ENCODE measurements around the gene SWT1.
"Not testable (repeated sequence)": the region's sequence is repeated elsewhere in the genome, so short reads cannot be mapped to it uniquely, and the experiment has no call there.

DNA sequence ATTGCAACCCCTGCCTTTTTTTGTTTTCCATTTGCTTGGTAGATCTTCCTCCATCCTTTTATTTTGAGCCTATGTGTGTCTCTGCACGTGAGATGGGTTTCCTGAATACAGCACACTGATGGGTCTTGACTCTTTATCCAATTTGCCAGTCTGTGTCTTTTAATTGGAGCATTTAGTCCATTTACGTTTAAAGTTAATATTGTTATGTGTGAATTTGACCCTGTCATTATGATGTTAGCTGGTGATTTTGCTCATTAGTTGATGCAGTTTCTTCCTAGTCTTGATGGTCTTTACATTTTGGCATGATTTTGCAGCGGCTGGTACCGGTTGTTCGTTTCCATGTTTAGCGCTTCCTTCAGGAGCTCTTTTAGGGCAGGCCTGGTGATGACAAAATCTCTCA lies 98.6 kb downstream of the SWT1 start:
- not testable (repeated sequence) for TF ChIP-seq POLR2A (IDR thresholded peaks at IDR 0.05)
- TF ChIP-seq, protein P1, sequence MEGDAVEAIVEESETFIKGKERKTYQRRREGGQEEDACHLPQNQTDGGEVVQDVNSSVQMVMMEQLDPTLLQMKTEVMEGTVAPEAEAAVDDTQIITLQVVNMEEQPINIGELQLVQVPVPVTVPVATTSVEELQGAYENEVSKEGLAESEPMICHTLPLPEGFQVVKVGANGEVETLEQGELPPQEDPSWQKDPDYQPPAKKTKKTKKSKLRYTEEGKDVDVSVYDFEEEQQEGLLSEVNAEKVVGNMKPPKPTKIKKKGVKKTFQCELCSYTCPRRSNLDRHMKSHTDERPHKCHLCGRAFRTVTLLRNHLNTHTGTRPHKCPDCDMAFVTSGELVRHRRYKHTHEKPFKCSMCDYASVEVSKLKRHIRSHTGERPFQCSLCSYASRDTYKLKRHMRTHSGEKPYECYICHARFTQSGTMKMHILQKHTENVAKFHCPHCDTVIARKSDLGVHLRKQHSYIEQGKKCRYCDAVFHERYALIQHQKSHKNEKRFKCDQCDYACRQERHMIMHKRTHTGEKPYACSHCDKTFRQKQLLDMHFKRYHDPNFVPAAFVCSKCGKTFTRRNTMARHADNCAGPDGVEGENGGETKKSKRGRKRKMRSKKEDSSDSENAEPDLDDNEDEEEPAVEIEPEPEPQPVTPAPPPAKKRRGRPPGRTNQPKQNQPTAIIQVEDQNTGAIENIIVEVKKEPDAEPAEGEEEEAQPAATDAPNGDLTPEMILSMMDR (IDR thresholded peaks at IDR 0.05), result not testable (repeated sequence)

Data from tibial nerve (tissue), 3 donors.